IMR-90 (cell line): ENCODE measurements around the gene SS18L1.

Experiments
- CTCF ChIP-seq: conservative IDR thresholded peaks from 2 replicates; pipeline ENCODE4 v1.5.1; 2012; ENCODE audit warnings: mild to moderate bottlenecking, low read depth, low read length, improper control_type of control experiment
- NFE2L2 ChIP-seq: fragments of 150-350 bp; IDR thresholded peaks from 2 replicates; pipeline ENCODE4 v1.6.1; 2016; ENCODE audit warnings: low read depth, mild to moderate bottlenecking, low read length
- POLR2A ChIP-seq: IDR thresholded peaks from 2 replicates; pipeline ENCODE4 v1.6.1; 2012; ENCODE audit warnings: mild to moderate bottlenecking, low read depth, low read length

- TF ChIP-seq CTCF (no peak), POLR2A (no peak), NFE2L2 (no peak)
Measured at GRCh38 chr20:62191781-62192559, 48.4 kb downstream of the SS18L1 start.
